Lower lobe of right lung (tissue), 2 donors: Measurements from ENCODE around the gene C11orf87. TPM values are rescaled to one million over a fixed set of nuclear protein-coding genes. Genes with fewer than 3 reads are reported as not detected.

Experiments used
- ATAC-seq, 2 donors: fragments of 200-7000 bp; cut with Tn5 transposase; one replicate each; pipeline ENCODE4 v1.9.1; 2020 to 2022; ENCODE audit warnings: mild to moderate bottlenecking in 2 of 2, moderate library complexity in 2 of 2
- DNase-seq: peaks from one replicate; pipeline ENCODE4 v3.0.0-alpha.2; 2020
- H3K27ac ChIP-seq: fragments of 200-600 bp; one replicate; pipeline ENCODE4 v1.8.0; 2022
- H3K27me3 ChIP-seq: fragments of 200-600 bp; one replicate; pipeline ENCODE4 v1.8.0; 2022; ENCODE audit warnings: low read depth
- H3K36me3 ChIP-seq: fragments of 200-600 bp; one replicate; pipeline ENCODE4 v1.8.0; 2022; ENCODE audit warnings: mild to moderate bottlenecking
- H3K4me1 ChIP-seq: fragments of 200-600 bp; one replicate; pipeline ENCODE4 v1.8.0; 2022
- H3K4me3 ChIP-seq: fragments of 200-600 bp; one replicate; pipeline ENCODE4 v1.8.0; 2022; ENCODE audit warnings: mild to moderate bottlenecking
- H3K9me3 ChIP-seq: fragments of 200-600 bp; one replicate; pipeline ENCODE4 v1.8.0; 2022
- intact Hi-C: fragments of 100-400 bp; cut with DNase I; formaldehyde crosslinking; loops from one replicate; pipeline ENCODE4 v1.11.0; 2022
- total RNA-seq: library from RNA; stranded (reverse); fragmentation: NEBNext Ultra II Directional; extraction: Animal tissue kit (Norgen Biotek cat#: 25700); gene quantifications from one replicate; pipeline ENCODE4 v1.2.1, GENCODE V29; 2021
- TF ChIP-seq, protein P1 (sequence below): fragments of 200-600 bp; IDR thresholded peaks from one replicate; pipeline ENCODE4 v1.8.0; 2022; ENCODE audit warnings: antibody characterized with exemption, mild to moderate bottlenecking
- donor health status: DM: no; HTN: yes; CAD: no; lungs with severe emphysema.

The C11orf87 gene
- total RNA-seq, 1 donor from 2014 or later, result 0.09 TPM

DNA sequence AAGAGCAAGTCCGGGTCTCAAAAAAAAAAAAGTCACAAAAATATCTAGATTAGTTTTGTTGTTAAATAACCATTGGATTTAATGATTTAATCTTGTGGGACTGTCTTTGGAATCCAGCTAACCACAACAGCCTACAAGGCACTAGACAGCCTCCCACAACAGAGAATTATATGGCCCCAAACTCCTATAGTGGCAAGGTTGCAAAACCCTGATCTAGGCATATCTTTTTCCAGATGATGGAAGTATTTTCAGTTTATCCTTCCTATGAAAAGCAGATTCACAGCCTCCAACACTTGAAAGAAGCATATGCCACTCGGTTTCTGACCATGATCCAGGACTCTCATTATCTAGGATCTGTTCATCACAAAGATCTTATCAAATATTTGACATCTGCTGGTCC lies 5.4 kb upstream of the C11orf87 start:
- intact Hi-C loops, result no loop called here
- no peaks in the 10 kb centered on the region for H3K9me3 ChIP-seq
- no peaks in the 10 kb centered on the region for H3K36me3 ChIP-seq
- TF ChIP-seq, protein P1, sequence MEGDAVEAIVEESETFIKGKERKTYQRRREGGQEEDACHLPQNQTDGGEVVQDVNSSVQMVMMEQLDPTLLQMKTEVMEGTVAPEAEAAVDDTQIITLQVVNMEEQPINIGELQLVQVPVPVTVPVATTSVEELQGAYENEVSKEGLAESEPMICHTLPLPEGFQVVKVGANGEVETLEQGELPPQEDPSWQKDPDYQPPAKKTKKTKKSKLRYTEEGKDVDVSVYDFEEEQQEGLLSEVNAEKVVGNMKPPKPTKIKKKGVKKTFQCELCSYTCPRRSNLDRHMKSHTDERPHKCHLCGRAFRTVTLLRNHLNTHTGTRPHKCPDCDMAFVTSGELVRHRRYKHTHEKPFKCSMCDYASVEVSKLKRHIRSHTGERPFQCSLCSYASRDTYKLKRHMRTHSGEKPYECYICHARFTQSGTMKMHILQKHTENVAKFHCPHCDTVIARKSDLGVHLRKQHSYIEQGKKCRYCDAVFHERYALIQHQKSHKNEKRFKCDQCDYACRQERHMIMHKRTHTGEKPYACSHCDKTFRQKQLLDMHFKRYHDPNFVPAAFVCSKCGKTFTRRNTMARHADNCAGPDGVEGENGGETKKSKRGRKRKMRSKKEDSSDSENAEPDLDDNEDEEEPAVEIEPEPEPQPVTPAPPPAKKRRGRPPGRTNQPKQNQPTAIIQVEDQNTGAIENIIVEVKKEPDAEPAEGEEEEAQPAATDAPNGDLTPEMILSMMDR, result no peak
- no peak for DNase-seq
- H3K4me3 ChIP-seq, result no peak overlapping the region
- H3K27me3 ChIP-seq, result peaks cover 2% of the 10 kb centered on the region
- no peak overlapping the region for H3K27ac ChIP-seq
- ATAC-seq, result no peak
- no peaks in the 10 kb centered on the region for H3K4me1 ChIP-seq

DNA sequence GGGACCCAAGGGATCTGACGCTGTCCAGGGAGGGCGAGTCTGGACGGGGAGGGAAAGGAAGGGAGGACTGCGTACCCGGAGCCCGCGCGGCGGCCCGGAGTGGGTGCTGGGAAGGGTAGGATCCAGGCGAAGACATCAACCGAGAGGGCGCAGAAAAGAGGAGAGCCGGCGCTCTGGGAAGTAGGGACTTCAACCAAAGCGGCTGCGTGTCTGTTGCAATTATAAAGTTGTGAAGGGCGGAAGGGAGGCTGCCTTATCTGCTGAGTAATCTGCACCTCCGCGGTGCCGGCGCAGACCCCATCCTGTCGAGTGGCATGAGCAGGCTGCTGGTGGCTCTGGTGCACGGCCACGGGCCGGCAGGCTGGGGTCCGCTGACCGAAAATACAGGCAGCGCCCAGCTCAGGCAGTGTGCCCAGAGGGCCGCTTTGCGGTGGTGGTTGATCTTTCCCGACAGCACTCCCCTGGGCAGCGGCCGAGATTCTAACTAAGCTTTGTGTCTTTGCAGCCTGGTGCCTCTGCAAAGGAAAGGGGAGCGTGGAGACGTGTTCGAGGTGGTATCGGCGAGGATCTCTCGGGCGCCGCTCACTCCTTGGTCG lies 978 bp downstream of the C11orf87 start:
- no peaks in the 10 kb centered on the region for H3K36me3 ChIP-seq
- ATAC-seq (peak; percentile 11 to 51), DNase-seq (no peak)
- H3K4me1 ChIP-seq, result peaks cover 8% of the 10 kb centered on the region
- no peak overlapping the region for H3K27ac ChIP-seq
- peak overlapping the region; percentile 16 for H3K4me3 ChIP-seq
- no peaks in the 10 kb centered on the region for H3K9me3 ChIP-seq
- H3K27me3 ChIP-seq, result peaks cover 40% of the 10 kb centered on the region
- intact Hi-C loops, result no loop called here
- TF ChIP-seq, protein P1, result no peak

DNA sequence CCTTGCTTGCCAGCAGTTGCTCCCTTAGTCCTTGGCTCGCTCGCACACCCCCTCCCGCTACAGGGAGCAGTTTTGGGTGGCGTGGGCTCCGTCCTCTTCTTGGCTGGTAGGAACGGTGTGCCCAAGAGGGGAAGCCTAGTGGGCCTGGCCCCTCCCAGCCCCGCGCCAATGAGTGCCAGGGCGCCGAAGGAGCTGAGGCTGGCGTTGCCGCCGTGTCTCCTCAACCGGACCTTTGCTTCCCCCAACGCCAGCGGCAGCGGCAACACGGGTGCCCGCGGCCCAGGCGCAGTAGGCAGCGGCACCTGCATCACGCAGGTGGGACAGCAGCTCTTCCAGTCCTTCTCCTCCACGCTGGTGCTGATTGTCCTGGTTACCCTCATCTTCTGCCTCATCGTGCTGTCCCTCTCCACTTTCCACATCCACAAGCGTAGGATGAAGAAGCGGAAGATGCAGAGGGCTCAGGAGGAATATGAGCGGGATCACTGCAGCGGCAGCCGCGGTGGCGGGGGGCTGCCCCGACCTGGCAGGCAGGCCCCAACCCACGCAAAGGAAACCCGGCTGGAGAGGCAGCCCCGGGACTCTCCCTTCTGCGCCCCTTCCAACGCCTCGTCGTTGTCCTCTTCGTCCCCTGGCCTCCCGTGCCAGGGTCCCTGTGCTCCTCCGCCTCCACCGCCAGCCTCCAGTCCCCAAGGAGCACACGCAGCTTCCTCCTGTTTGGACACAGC lies 1.6 kb downstream of the C11orf87 start:
- TF ChIP-seq, protein P1, result no peak
- no peak overlapping the region for H3K27ac ChIP-seq
- no peaks in the 10 kb centered on the region for H3K36me3 ChIP-seq
- H3K4me1 ChIP-seq, result peaks cover 8% of the 10 kb centered on the region
- peak; percentile 21 to 25 for ATAC-seq
- intact Hi-C loops, result no loop called here
- H3K9me3 ChIP-seq, result no peaks in the 10 kb centered on the region
- H3K27me3 ChIP-seq, result peaks cover 40% of the 10 kb centered on the region
- no peak for DNase-seq
- peak overlapping the region; percentile 16 for H3K4me3 ChIP-seq

DNA sequence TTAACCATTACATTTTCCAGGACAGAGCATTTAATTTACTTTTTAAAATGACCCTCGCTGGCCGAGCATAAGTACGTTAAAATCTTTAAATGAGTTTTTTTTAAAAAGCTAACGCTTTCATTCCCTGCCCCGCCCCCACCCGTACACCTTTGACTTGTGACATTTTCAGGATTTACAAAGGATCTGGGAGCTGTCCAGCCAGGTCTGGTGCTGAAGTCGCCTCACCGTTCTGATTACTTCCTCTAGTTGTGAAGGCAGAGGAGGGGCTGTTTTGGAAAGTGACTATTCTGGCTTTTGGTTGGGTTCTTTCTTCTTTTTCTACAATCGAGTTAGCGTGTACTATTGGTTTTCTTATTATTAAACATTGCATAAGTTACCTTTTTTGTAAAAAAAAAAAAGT lies 2.9 kb downstream of the C11orf87 start:
- H3K4me1 ChIP-seq, result peaks cover 8% of the 10 kb centered on the region

DNA sequence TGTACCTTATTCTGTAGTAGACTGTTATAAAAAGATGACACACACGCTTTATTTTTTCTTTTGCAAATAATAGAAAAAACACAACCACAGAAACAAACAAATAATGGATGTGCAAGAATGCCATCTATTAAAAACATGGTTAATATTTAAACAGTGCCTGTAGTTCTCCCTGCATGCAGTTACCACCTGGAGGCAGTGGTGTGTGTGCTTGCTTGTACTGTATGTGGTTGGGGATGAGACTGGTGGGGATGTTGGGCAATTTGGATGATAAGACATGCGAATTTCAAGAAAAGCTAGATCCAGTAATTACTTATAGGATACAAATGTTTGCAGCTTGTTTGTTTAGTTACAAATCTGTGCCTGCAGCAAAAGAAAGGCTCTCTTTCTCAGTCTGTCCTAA lies 3.6 kb downstream of the C11orf87 start:
- DNase-seq (no peak), ATAC-seq (no peak)
- Histone ChIP-seq H3K27me3 (peaks cover 40% of the 10 kb centered on the region), H3K4me3 (no peak overlapping the region), H3K4me1 (peaks cover 8% of the 10 kb centered on the region), H3K27ac (no peak overlapping the region), H3K36me3 (no peaks in the 10 kb centered on the region), H3K9me3 (no peaks in the 10 kb centered on the region)
- TF ChIP-seq, protein P1, result no peak
- intact Hi-C loops, result no loop called here

More for the DNA sequence above, 2.9 kb downstream of the C11orf87 start:
- no peaks in the 10 kb centered on the region for H3K9me3 ChIP-seq
- intact Hi-C loops, result no loop called here
- H3K4me3 ChIP-seq, result no peak overlapping the region
- ATAC-seq (no peak), DNase-seq (peak; percentile 47)
- no peaks in the 10 kb centered on the region for H3K36me3 ChIP-seq
- H3K27ac ChIP-seq, result no peak overlapping the region
- TF ChIP-seq, protein P1, result no peak
- peaks cover 40% of the 10 kb centered on the region for H3K27me3 ChIP-seq
